Activated T-helper 1 cell treated with anti-CD3 and anti-CD28 coated beads, Interleukin-12 subunit alpha, Interleukin-12 subunit beta, Interleukin-2, Interleukin-4 antibody, amounts not matched to agents 30 ng/mL and 10 ng/mL and 1 ng/mL, durations not matched to agents 14 hours and 24 hours and 36 hours (primary cell): ENCODE measurements around the gene LANCL3. TPM values are rescaled to one million over a fixed set of nuclear protein-coding genes. Genes with fewer than 3 reads are reported as not detected.
"Not testable (repeated sequence)": the region's sequence is repeated elsewhere in the genome, so short reads cannot be mapped to it uniquely, and the experiment has no call there.

Experiments
- DNase-seq: peaks from one replicate; pipeline ENCODE4 v3.0.0; 2021; ENCODE audit warnings: low spot score
- H3K27ac Mint-ChIP-seq: one replicate; pipeline ENCODE4 v1.8.0; 2021; ENCODE audit warnings: mild to moderate bottlenecking, mixed read lengths
- H3K27me3 Mint-ChIP-seq: one replicate; pipeline ENCODE4 v1.8.0; 2022; ENCODE audit warnings: mild to moderate bottlenecking, moderate library complexity, mixed read lengths; ENCODE audit not compliant: insufficient read depth
- H3K36me3 Mint-ChIP-seq: one replicate; pipeline ENCODE4 v1.8.0; 2021; ENCODE audit warnings: low read depth, mixed read lengths
- H3K4me1 Mint-ChIP-seq: one replicate; pipeline ENCODE4 v1.8.0; 2021; ENCODE audit warnings: low read depth, mixed read lengths
- H3K4me3 Mint-ChIP-seq: one replicate; pipeline ENCODE4 v1.8.0; 2021; ENCODE audit warnings: mild to moderate bottlenecking, moderate library complexity, mixed read lengths
- H3K9me3 Mint-ChIP-seq: one replicate; pipeline ENCODE4 v1.8.0; 2021; ENCODE audit warnings: mixed read lengths
- intact Hi-C: fragments of 100-400 bp; cut with micrococcal nuclease; formaldehyde crosslinking; loops from one replicate; pipeline ENCODE4 v1.15.1; 2024
- total RNA-seq: library from RNA; stranded (reverse); gene quantifications from 2 replicates; pipeline ENCODE4 v1.2.3, GENCODE V29; 2022

The LANCL3 gene
- total RNA-seq, 1 donor from 2014 or later, result 0.49 TPM

DNA sequence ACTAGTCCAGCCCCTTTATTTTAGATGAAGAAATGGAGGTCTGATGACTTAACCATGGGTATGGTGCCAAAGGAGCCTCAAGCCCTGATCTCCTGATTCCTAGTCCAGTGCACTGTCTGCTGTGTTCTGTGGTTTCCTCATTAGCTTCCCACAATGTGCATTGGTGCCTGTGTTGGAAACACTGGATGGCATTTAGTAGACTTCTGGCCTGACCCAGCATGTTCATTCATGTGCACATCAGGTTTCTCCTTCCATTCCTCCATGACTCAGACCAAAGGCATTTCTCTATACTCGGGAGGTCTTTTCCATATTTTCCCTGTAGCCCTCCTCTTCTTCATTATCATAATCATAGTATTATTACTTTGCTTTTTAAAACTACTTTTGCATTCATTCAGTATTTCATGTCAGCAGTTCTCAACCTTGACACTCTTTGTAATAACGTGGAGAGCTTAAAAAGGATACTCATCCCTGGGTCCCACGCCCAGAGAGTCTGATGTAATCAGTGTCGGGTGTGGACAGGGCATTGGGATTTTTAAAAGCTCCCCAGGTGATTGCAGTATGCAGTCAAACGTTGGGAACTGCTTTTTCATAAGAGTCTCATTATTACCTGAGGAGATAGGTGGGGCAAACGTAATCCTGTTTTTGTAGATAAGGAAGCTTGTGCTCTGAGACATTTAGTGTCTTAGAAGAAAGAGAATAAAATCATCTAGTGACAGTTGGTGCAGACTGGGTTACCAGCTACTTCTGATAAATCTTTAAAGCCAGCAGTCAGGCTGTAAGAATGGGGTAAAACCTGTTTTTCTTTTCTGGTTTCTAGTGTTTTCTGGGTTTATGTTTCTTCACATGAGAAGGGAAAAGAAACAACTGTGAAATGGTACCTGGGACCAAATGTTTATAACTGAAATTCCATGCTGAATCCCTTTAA lies 73.2 kb downstream of the LANCL3 start:
- Mint-ChIP-seq H3K9me3 (no peaks in the 10 kb centered on the region), H3K27me3 (no peaks in the 10 kb centered on the region), H3K27ac (no peak overlapping the region), H3K4me1 (no peaks in the 10 kb centered on the region), H3K4me3 (no peak overlapping the region), H3K36me3 (no peaks in the 10 kb centered on the region)
- no peak for DNase-seq
- intact Hi-C loops, result no loop called here

DNA sequence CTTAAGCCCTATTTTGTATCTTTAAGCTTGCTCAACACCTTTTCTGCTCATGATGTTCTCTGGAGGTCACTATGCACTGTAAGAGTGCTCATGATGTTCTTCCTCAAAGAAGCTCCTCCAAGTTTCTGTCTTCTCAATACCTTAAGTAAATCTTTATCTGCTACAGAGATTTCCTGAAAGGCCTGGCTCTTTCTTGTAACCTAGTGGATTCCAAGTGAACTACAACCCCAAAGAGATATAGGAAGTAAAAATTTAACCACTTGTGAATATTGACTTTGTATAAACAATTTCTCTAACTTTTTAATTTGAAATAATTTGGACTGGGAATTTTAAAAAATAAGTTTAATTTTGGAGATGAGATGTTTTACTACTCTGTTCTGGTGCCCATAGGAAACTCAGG lies 74.8 kb downstream of the LANCL3 start:
- H3K9me3 Mint-ChIP-seq, result no peaks in the 10 kb centered on the region
- H3K4me3 Mint-ChIP-seq, result no peak overlapping the region
- no peaks in the 10 kb centered on the region for H3K27me3 Mint-ChIP-seq
- DNase-seq, result no peak
- no peak overlapping the region for H3K27ac Mint-ChIP-seq
- intact Hi-C loops, result no loop called here
- no peaks in the 10 kb centered on the region for H3K4me1 Mint-ChIP-seq
- no peaks in the 10 kb centered on the region for H3K36me3 Mint-ChIP-seq

DNA sequence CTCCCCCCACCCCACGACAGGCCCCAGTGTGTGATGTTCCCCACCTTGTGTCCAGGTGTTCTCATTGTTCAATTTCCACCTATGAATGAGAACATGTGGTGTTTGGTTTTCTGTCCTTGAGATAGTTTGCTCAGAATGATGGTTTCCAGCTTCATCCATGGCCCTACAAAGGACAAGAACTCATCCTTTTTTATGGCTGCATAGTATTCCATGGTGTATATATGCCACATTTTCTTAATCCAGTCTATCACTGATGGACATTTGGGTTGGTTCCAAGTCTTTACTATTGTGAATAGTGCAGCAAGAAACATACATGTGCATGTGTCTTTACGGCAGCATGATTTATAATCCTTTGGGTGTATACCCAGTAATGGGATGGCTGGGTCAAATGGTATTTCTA lies 79.4 kb downstream of the LANCL3 start:
- DNase-seq, H3K36me3 Mint-ChIP-seq, intact Hi-C loops, H3K4me3 Mint-ChIP-seq, H3K9me3 Mint-ChIP-seq, H3K27me3 Mint-ChIP-seq, H3K27ac Mint-ChIP-seq, H3K4me1 Mint-ChIP-seq: not testable (repeated sequence)

DNA sequence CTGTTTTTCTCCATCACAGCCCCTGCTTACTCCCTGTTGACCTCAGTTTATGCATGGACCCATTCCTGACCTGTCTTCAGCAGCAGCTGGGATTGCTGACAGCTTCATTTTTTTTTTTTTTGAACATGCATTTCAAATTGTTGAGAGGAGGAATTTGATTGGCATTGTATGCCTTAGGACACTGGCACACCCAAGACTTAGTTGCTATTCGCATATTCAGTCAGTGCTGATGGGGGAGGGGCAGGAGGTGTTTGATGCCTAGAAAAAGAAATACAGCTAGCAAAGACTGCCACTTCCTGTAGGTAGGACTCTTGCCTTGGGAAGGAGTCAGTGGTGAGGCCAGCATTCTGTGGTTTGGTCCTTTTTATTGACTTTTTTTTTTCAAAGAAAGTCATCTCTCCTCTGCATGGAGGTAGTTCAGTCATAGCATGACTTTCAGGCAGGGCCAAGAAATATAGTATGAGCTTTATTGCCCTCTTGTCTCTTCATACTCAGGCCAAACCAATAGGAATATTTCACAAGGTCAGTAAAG lies 80.5 kb downstream of the LANCL3 start:
- no peak overlapping the region for H3K27ac Mint-ChIP-seq
- intact Hi-C loops, result no loop called here
- H3K4me1 Mint-ChIP-seq, result no peaks in the 10 kb centered on the region
- no peaks in the 10 kb centered on the region for H3K36me3 Mint-ChIP-seq
- DNase-seq, result no peak
- peaks cover 3% of the 10 kb centered on the region for H3K27me3 Mint-ChIP-seq
- no peaks in the 10 kb centered on the region for H3K9me3 Mint-ChIP-seq
- no peak overlapping the region for H3K4me3 Mint-ChIP-seq

DNA sequence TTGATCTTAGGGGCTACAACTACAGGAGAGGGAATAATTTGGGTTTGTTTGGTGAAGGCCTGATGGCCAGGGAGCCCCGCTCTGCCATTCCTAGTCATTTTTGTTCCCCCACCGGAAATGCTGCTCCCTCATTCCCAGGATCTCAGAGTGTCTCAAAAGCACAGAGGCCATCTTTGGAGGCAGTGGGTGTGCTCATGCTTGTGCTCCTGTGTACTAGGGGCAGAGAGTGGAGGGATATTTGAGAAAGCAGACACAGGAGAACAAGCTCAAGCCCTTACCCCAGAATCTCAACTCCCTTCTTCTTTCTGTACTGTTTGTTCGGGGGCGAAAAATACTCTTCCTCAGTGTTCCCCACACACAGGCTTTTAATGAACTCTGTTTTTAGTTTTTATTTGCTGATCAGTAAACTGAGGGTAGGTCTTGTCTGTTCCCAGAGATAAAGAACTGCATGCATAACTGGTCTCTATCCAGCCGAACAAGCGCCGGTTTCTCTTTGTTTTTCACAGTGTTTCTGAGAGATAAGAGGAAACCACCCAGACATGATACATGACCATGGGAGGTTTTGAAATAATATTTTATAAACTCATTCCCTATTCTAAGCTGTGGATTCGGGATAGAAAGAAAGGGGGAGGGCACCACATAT lies 81.2 kb downstream of the LANCL3 start:
- Mint-ChIP-seq H3K27me3 (peaks cover 3% of the 10 kb centered on the region), H3K27ac (no peak overlapping the region), H3K4me1 (no peaks in the 10 kb centered on the region), H3K36me3 (no peaks in the 10 kb centered on the region), H3K9me3 (no peaks in the 10 kb centered on the region), H3K4me3 (no peak overlapping the region)
- intact Hi-C loops, result no loop called here
- DNase-seq, result no peak

DNA sequence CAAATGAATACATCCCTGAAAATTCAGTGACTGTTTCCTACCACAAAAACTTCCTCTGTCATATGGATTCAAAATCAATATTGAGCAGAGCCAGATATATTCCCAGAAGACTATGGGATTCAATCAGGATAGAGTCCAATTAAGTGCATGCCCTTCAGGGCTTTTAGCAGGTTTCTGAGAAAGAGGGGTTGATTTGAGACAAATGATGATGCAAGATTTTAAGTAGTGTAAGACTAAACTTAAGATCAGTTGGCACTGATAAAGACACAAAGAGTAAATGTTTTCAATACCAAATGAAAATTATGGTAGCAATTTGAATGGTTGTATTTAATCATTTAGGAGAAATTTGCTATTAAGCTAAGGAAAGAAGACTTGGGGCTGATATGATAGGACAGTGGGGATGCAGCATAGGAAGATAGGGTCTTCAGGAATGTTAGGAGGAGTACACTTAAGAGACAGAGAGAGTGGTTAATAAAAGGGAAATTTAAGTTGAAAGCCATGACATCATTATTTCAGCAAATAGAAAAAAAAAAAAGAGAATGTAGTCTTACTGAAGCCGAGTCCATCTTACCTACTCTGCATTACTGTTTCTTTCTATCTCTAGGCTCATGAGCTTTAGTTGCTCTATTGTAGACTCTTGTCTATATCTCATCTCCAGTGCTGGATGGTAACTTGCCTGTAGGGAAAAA lies 82.1 kb downstream of the LANCL3 start:
- Mint-ChIP-seq H3K9me3 (no peaks in the 10 kb centered on the region), H3K27me3 (peaks cover 5% of the 10 kb centered on the region), H3K4me3 (no peak overlapping the region), H3K4me1 (no peaks in the 10 kb centered on the region), H3K36me3 (no peaks in the 10 kb centered on the region), H3K27ac (no peak overlapping the region)
- DNase-seq, result no peak
- intact Hi-C loops, result no loop called here

DNA sequence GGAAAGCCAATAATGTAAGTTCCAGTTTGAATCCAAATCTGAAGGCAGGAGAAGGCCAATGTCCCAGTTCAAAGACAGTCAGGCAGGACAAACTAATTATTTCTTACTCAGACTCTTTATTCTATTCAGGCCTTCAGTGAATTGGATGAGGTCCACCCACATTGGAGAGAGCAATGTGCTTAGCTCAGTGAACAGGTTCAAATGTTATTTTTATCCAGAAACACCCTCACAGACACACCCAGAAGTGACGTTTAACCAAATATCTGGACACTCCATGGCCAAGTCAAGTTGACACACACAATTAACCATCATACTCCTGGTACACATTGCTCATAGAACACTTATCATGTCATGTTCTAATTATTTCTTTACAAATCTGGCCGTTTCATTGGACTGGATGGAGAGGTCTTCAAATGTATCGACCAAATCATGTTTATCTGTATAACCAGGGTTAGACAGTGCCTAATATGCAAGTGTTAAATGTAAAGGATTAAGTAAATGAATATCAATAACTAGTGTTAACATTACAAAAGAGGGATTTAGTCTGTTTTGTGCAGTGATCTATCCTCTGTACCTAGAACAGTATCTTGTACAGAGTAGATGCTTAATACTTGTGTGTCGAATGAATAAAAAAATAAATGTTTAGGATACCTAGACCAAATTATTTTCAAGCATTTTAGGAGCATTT lies 87.0 kb downstream of the LANCL3 start:
- Mint-ChIP-seq H3K4me3 (no peak overlapping the region), H3K27me3 (peaks cover 5% of the 10 kb centered on the region), H3K4me1 (no peaks in the 10 kb centered on the region), H3K9me3 (no peaks in the 10 kb centered on the region), H3K27ac (no peak overlapping the region), H3K36me3 (no peaks in the 10 kb centered on the region)
- DNase-seq, result no peak
- intact Hi-C loops, result no loop called here

DNA sequence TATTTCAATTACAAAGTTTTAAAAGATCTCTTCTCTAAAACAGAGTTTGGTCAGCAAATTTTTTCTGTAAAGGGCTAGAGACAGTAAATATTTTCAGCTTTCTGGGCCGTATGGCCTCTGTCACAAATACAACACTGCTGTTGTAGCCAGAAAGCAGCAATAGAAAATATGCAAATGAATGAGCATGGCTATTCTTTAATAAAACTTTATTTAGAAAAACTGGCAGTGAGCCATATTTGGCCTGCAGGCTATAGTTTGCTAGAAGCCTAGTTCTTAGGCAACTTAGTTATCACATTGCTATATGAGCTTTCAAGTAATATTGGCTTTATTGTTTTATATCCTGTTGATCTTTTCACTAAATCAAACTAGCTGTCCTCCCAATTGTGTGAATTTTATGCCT lies 87.6 kb downstream of the LANCL3 start:
- DNase-seq, result no peak
- H3K27ac Mint-ChIP-seq, result no peak overlapping the region
- intact Hi-C loops, result no loop called here
- H3K4me3 Mint-ChIP-seq, result no peak overlapping the region
- no peaks in the 10 kb centered on the region for H3K4me1 Mint-ChIP-seq
- H3K36me3 Mint-ChIP-seq, result no peaks in the 10 kb centered on the region
- peaks cover 5% of the 10 kb centered on the region for H3K27me3 Mint-ChIP-seq
- H3K9me3 Mint-ChIP-seq, result no peaks in the 10 kb centered on the region

DNA sequence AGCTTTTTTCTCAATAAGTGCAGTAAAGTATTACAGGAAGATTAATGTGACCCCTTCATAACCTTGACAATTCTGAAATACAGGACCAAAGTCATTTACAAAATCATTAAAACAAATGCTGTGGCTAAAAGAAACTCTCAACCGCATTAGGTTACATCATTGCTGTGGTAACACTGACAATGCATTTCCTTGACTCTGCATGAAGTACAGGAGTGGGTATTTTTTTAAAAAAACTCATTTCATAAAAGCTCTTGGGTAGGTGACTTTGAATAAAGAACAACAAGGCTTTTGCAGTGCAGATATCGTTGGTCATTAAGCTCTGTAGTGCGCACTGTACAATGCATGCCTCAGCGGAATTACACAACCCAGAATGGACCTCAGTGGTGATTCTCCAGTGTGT lies 90.7 kb downstream of the LANCL3 start:
- no peak overlapping the region for H3K4me3 Mint-ChIP-seq
- H3K27me3 Mint-ChIP-seq, result peaks cover 2% of the 10 kb centered on the region
- H3K36me3 Mint-ChIP-seq, result no peaks in the 10 kb centered on the region
- H3K4me1 Mint-ChIP-seq, result no peaks in the 10 kb centered on the region
- intact Hi-C loops, result no loop called here
- no peak overlapping the region for H3K27ac Mint-ChIP-seq
- no peak for DNase-seq
- no peaks in the 10 kb centered on the region for H3K9me3 Mint-ChIP-seq

DNA sequence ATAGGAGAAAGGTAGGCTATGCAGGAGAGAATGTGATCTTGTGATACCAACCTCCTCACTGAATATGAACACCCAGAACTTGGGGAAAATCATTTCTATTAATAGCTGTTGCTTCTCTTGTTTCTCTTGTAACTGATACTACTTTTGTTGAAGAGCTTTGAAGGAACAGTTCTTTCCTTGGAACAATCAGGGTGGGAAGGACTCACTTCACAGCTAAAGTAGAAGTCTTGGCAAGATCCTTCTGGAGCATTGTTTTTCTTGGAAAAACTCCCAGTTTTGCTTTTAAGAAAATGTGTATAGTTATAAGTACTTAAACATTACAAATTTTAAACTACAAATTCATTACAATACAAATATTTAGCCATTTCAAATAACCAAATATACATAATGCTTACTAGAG lies 95.1 kb downstream of the LANCL3 start:
- no peaks in the 10 kb centered on the region for H3K4me1 Mint-ChIP-seq
- H3K36me3 Mint-ChIP-seq, result no peaks in the 10 kb centered on the region
- no peak overlapping the region for H3K27ac Mint-ChIP-seq
- H3K4me3 Mint-ChIP-seq, result no peak overlapping the region
- H3K9me3 Mint-ChIP-seq, result no peaks in the 10 kb centered on the region
- H3K27me3 Mint-ChIP-seq, result peaks cover 2% of the 10 kb centered on the region
- intact Hi-C loops, result no loop called here
- DNase-seq, result no peak

DNA sequence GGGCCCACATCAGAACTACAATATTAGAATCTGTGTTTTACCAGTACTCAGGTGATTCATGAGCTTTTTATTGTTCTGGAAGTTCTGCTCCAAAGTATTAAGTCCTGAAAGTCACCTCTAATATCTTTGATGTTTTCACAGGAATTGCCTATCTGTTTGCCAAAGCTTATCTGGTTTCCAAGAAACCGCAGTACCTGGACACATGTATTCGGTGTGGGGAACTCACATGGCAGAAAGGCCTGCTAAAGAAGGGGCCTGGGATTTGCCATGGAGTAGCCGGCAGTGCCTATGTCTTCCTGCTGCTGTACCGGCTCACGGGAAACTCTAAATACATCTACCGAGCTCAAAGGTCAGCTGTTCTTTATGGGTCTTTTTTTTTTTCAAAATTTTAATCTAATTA lies 95.7 kb downstream of the LANCL3 start:
- Mint-ChIP-seq H3K36me3 (no peaks in the 10 kb centered on the region), H3K27me3 (peaks cover 2% of the 10 kb centered on the region), H3K27ac (no peak overlapping the region), H3K4me1 (no peaks in the 10 kb centered on the region), H3K4me3 (no peak overlapping the region), H3K9me3 (no peaks in the 10 kb centered on the region)
- DNase-seq, result no peak
- intact Hi-C loops, result no loop called here

DNA sequence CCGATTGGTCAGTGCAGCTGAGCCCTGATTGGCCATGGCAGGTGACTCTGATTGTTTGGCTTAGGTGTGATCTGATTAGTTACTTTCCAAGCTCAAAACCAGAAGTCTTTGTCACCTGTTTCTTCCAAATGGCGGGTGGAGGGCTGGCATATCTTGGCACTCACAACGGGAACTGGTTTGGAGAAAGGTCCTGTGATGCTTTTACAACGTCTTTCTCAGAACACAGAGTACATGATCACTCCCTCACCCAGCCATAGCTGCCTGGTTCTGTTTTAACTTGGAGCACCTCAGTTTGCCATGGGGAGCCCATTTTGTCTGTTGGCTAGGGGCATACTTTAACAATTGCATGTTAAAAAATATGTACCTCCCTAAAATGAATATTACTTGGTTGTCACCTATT lies 101.1 kb downstream of the LANCL3 start:
- Mint-ChIP-seq H3K9me3 (no peaks in the 10 kb centered on the region), H3K27me3 (peaks cover 4% of the 10 kb centered on the region), H3K4me3 (no peak overlapping the region), H3K36me3 (no peaks in the 10 kb centered on the region), H3K27ac (no peak overlapping the region), H3K4me1 (no peaks in the 10 kb centered on the region)
- no peak for DNase-seq
- intact Hi-C loops, result no loop called here
